Measurements from ENCODE around the gene SEC11A. TPM values are rescaled to one million over a fixed set of nuclear protein-coding genes. Genes with fewer than 3 reads are reported as not detected.
"Not testable (repeated sequence)": the region's sequence is repeated elsewhere in the genome, so short reads cannot be mapped to it uniquely, and the experiment has no call there.

The SEC11A gene
- total and polyA plus RNA-seq, 7 experiments from 2014 or later: 54.3 to 136 (median 83.6) TPM

GRCh38 chr15:84735480-84736061, 19.6 kb upstream of the SEC11A start:
- not testable (repeated sequence) for H3K9me3 Mint-ChIP-seq; H3K27me3 ChIP-seq (ENCODE audit: control insufficient read depth in 2 of 2, insufficient read depth in 2 of 2, low read length in 2 of 2); H3K9me3 ChIP-seq (ENCODE audit: control insufficient read depth in 2 of 3, low read length in 3 of 3); H3K36me3 Mint-ChIP-seq; H3K27me3 Mint-ChIP-seq; H3K36me3 ChIP-seq (ENCODE audit: control insufficient read depth in 2 of 3, insufficient read depth in 3 of 3, low read length in 3 of 3)
- POLR2A ChIA-PET: interaction anchor here (0.6 to 8.8 kb wide), 19 partner anchors 9 to 253 kb away, joined by 3 to 453 read pairs (median 5); partner anchors contain the start of genes NMB, SEC11A and WDR73
- intact Hi-C loops (cut with micrococcal nuclease): loop anchor here (1.0 to 10.0 kb wide), 8 partner anchors 13 to 969 kb away; partner anchors contain the start of genes SEC11A (in 2 of the 2), WDR73 (in 2 of the 2), ZNF592 (in 2 of the 2) and NMB (in 1 of the 2)
- Mint-ChIP-seq H3K4me3 (peak overlapping the region; percentile 71 to 89 (median 84)), H3K4me1 (peaks cover 38 to 62% (median 50%) of the 10 kb centered on the region in 7 donors), H3K27ac (peak overlapping the region; percentile 89 to 96 (median 93))
- Histone ChIP-seq H3K27ac (ENCODE audit: low read depth, low read length) (peak overlapping the region; percentile 67), H3K4me1 (ENCODE audit: control insufficient read depth in 2 of 2, insufficient read depth in 2 of 2, low read length in 2 of 2) (peaks cover 34 to 47% of the 10 kb centered on the region in 2 donors), H3K4me3 (ENCODE audit: low read length) (peak overlapping the region; percentile 56)
- peak; percentile 49 for ATAC-seq
- DNase-seq: peak in 1 of 9 donors; percentile 49
- CTCF ChIA-PET: interaction anchor here (0.6 to 3.2 kb wide), 11 partner anchors 9 to 69 kb away, joined by 3 to 20 read pairs (median 8); partner anchors contain the start of gene SEC11A

- H3K4me1 ChIP-seq (ENCODE audit: control insufficient read depth in 2 of 2, insufficient read depth in 2 of 2, low read length in 2 of 2): peaks cover 34 to 47% of the 10 kb centered on the region in 2 donors
- intact Hi-C loops (cut with micrococcal nuclease): loop anchor here (1.0 to 10.0 kb wide), 8 partner anchors 13 to 970 kb away; partner anchors contain the start of genes WDR73 (in 2 of the 2), NMB (in 1 of the 2), SEC11A (in 1 of the 2) and ZNF592 (in 1 of the 2)
- Mint-ChIP-seq H3K4me3 (peak overlapping the region; percentile 71 to 89 (median 84)), H3K9me3 (no peaks in the 10 kb centered on the region), H3K4me1 (peaks cover 36 to 62% (median 50%) of the 10 kb centered on the region in 7 donors), H3K27ac (peak overlapping the region; percentile 89 to 96 (median 93)), H3K36me3 (peaks cover 0 to 6% (median 0%) of the 10 kb centered on the region in 5 donors), H3K27me3 (no peaks in the 10 kb centered on the region)
- H3K9me3 ChIP-seq (ENCODE audit: control insufficient read depth in 2 of 3, low read length in 3 of 3): no peaks in the 10 kb centered on the region
- peak; percentile 85 for ATAC-seq
- H3K27me3 ChIP-seq (ENCODE audit: control insufficient read depth in 2 of 2, insufficient read depth in 2 of 2, low read length in 2 of 2): no peaks in the 10 kb centered on the region
- H3K4me3 ChIP-seq (ENCODE audit: low read length): peak overlapping the region; percentile 56
- peak overlapping the region; percentile 67 for H3K27ac ChIP-seq (ENCODE audit: low read depth, low read length)
- ChIA-PET CTCF (interaction anchor here (0.6 to 3.2 kb wide), 10 partner anchors 9 to 77 kb away, joined by 3 to 20 read pairs (median 8); partner anchors contain the start of genes NMB and SEC11A), POLR2A (interaction anchor here (0.6 to 8.8 kb wide), 16 partner anchors 10 to 253 kb away, joined by 3 to 453 read pairs (median 7); partner anchors contain the start of genes NMB, SEC11A and WDR73)
- DNase-seq: peak in 8 of 9 donors; percentile 69 to 83 (median 78)
- H3K36me3 ChIP-seq (ENCODE audit: control insufficient read depth in 2 of 3, insufficient read depth in 3 of 3, low read length in 3 of 3): no peaks in the 10 kb centered on the region
These were observed 19.0 kb upstream of the SEC11A start for GRCh38 chr15:84734794-84735479.

DNA sequence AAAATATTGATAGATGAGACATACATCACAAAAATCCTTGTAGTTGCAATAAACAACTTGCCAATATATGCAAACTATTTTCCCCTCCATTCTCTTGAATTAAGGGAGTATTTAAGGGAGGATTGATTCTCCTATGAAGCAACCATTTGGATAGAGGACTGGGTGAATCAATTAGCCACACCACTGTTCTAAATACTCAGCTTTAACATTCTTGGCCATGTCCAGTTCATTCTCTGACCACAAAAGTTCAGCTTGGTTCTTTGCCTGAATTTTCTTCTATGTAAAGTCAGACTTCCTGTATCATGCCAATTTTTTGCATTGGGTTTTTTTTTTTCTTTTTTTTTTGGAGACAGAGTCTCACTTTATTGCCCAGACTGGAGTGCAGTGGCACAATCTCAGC, 15.8 kb upstream of the SEC11A start:
- Mint-ChIP-seq H3K4me3 (no peak overlapping the region), H3K27me3 (no peaks in the 10 kb centered on the region), H3K9me3 (peaks cover 0 to 2% (median 0%) of the 10 kb centered on the region in 11 donors), H3K36me3 (peaks cover 0 to 9% (median 0%) of the 10 kb centered on the region in 5 donors), H3K4me1 (peaks cover 28 to 72% (median 56%) of the 10 kb centered on the region in 7 donors), H3K27ac (no peak overlapping the region)
- intact Hi-C loops (cut with micrococcal nuclease): loop anchor here in 1 of 2 donors (10.0 kb wide), 1 partner anchor 973 kb away; no protein-coding TSS in a partner anchor
- DNase-seq: no peak
- ChIA-PET POLR2A (interaction anchor here (0.6 to 8.8 kb wide), 5 partner anchors 12 to 86 kb away, joined by 3 to 453 read pairs (median 4); partner anchors contain the start of gene SEC11A), CTCF (interaction anchor here (0.6 to 1.1 kb wide), 3 partner anchors 16 to 72 kb away, joined by 3 to 4 read pairs (median 4); partner anchors contain the start of gene SEC11A)
- Histone ChIP-seq H3K9me3 (ENCODE audit: control insufficient read depth in 2 of 3, low read length in 3 of 3) (no peaks in the 10 kb centered on the region), H3K4me3 (ENCODE audit: low read length) (no peak overlapping the region), H3K36me3 (ENCODE audit: control insufficient read depth in 2 of 3, insufficient read depth in 3 of 3, low read length in 3 of 3) (no peaks in the 10 kb centered on the region), H3K4me1 (ENCODE audit: control insufficient read depth in 2 of 2, insufficient read depth in 2 of 2, low read length in 2 of 2) (peaks cover 27 to 40% of the 10 kb centered on the region in 2 donors), H3K27ac (ENCODE audit: low read depth, low read length) (no peak overlapping the region), H3K27me3 (ENCODE audit: control insufficient read depth in 2 of 2, insufficient read depth in 2 of 2, low read length in 2 of 2) (no peaks in the 10 kb centered on the region)
- ATAC-seq: no peak

DNA sequence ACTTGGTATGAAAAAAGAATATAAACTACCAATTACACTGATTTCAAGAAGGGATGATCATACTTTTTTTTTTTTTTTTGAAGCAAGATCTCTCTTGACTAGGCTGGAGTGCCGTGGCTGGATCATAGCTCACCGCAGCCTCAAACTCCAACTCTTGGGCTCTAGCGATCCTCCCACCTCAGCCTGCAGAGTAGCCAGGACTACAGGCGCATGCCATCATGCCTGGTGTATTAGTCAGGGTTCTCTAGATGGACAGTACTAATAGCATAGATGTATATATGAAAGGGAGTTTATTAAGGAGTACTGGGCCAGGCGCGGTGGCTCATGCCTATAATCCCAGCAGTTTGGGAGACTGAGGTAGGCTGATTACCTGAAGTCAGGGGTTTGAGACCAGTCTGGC, 11.5 kb upstream of the SEC11A start:
- ChIA-PET CTCF (interaction anchor here (0.9 kb wide), 1 partner anchor 8 kb away, joined by 8 read pairs; no protein-coding TSS in a partner anchor), POLR2A (interaction anchor here (5.8 to 15.4 kb wide), 3 partner anchors 6 to 16 kb away, joined by 88 to 453 read pairs (median 357); partner anchors contain the start of gene SEC11A)
- Histone ChIP-seq H3K4me1 (ENCODE audit: control insufficient read depth in 2 of 2, insufficient read depth in 2 of 2, low read length in 2 of 2) (peaks cover 12 to 30% of the 10 kb centered on the region in 2 donors), H3K36me3 (ENCODE audit: control insufficient read depth in 2 of 3, insufficient read depth in 3 of 3, low read length in 3 of 3) (no peaks in the 10 kb centered on the region), H3K27me3 (ENCODE audit: control insufficient read depth in 2 of 2, insufficient read depth in 2 of 2, low read length in 2 of 2) (no peaks in the 10 kb centered on the region), H3K4me3 (ENCODE audit: low read length) (no peak overlapping the region), H3K27ac (ENCODE audit: low read depth, low read length) (no peak overlapping the region), H3K9me3 (ENCODE audit: control insufficient read depth in 2 of 3, low read length in 3 of 3) (no peaks in the 10 kb centered on the region)
- DNase-seq (no peak), ATAC-seq (no peak)
- Mint-ChIP-seq H3K36me3 (peaks cover 0 to 8% (median 0%) of the 10 kb centered on the region in 5 donors), H3K4me3 (no peak overlapping the region), H3K27ac (peak overlapping the region in 4 of 9 donors; percentile 32 to 78 (median 57)), H3K27me3 (no peaks in the 10 kb centered on the region), H3K4me1 (peaks cover 24 to 67% (median 39%) of the 10 kb centered on the region in 7 donors), H3K9me3 (peaks cover 0 to 2% (median 0%) of the 10 kb centered on the region in 11 donors)
- intact Hi-C loops (cut with micrococcal nuclease): no loop called here

DNA sequence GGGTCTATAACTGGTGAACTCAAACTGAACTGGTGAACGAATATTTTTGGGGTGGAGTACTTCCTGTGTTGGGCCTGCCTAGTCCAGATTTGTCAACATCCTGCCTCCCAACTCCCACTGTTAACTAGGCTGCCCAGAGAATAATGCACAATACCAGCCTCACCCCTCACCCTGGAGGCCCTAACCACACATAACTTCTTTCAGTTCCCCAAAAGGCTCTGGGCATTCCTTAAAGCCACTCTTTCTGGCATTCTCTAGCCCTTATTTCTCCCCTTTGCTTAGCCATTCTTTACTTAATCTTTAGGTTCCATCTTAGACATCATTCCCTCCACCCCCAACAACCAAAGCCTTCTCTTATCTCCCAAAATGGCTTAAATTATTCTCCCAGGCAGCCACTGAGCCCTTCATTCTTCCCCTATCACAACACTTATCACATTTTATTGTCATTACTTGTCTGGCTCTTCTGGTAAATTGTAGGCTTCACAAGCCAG, 9.1 kb upstream of the SEC11A start:
- intact Hi-C loops (cut with micrococcal nuclease): loop anchor here in 1 of 2 donors (1.0 kb wide), 1 partner anchor 9 kb away; the partner anchor contains the start of gene SEC11A
- Histone ChIP-seq H3K27me3 (ENCODE audit: control insufficient read depth in 2 of 2, insufficient read depth in 2 of 2, low read length in 2 of 2) (no peaks in the 10 kb centered on the region), H3K4me3 (ENCODE audit: low read length) (peak overlapping the region; percentile 28), H3K4me1 (ENCODE audit: control insufficient read depth in 2 of 2, insufficient read depth in 2 of 2, low read length in 2 of 2) (peaks cover 22 to 42% of the 10 kb centered on the region in 2 donors), H3K27ac (ENCODE audit: low read depth, low read length) (peak overlapping the region; percentile 42), H3K9me3 (ENCODE audit: control insufficient read depth in 2 of 3, low read length in 3 of 3) (no peaks in the 10 kb centered on the region), H3K36me3 (ENCODE audit: control insufficient read depth in 2 of 3, insufficient read depth in 3 of 3, low read length in 3 of 3) (no peaks in the 10 kb centered on the region)
- Mint-ChIP-seq H3K27me3 (no peaks in the 10 kb centered on the region), H3K4me1 (peaks cover 39 to 77% (median 55%) of the 10 kb centered on the region in 7 donors), H3K4me3 (peak overlapping the region; percentile 69 to 85 (median 77)), H3K36me3 (peaks cover 0 to 8% (median 0%) of the 10 kb centered on the region in 5 donors), H3K27ac (peak overlapping the region; percentile 85 to 96 (median 95)), H3K9me3 (peaks cover 0 to 2% (median 0%) of the 10 kb centered on the region in 11 donors)
- DNase-seq (peak in 5 of 9 donors; percentile 30 to 63 (median 51)), ATAC-seq (peak; percentile 88)
- ChIA-PET CTCF (interaction anchor here (1.7 to 2.6 kb wide), 4 partner anchors 9 to 71 kb away, joined by 4 to 20 read pairs (median 6); partner anchors contain the start of genes SEC11A and WDR73), POLR2A (interaction anchor here (0.6 to 15.4 kb wide), 13 partner anchors 9 to 127 kb away, joined by 3 to 453 read pairs (median 3); partner anchors contain the start of genes SEC11A, WDR73 and ZNF592)

Measured in naive thymus-derived CD4-positive, alpha-beta T cell (primary cell).